LHCN-M2 (cell line): ENCODE results near the gene ZNF268. TPM values are rescaled to one million over a fixed set of nuclear protein-coding genes. Genes with fewer than 3 reads are reported as not detected.
"Not testable (repeated sequence)": the region's sequence is repeated elsewhere in the genome, so short reads cannot be mapped to it uniquely, and the experiment has no call there.

Source experiments
- DNase-seq: peaks from one replicate; pipeline ENCODE4 v3.0.0-alpha.2; 2012; ENCODE audit warnings: low read depth
- total RNA-seq: library from RNA; depleted of rRNA; stranded (reverse); fragments of >200 nt; gene quantifications from 2 replicates; pipeline ENCODE4 v1.2.3, GENCODE V29; 2014; rRNA removed

ZNF268 gene
- total RNA-seq, 1 experiment from 2014 or later, result 19.3 TPM

DNA sequence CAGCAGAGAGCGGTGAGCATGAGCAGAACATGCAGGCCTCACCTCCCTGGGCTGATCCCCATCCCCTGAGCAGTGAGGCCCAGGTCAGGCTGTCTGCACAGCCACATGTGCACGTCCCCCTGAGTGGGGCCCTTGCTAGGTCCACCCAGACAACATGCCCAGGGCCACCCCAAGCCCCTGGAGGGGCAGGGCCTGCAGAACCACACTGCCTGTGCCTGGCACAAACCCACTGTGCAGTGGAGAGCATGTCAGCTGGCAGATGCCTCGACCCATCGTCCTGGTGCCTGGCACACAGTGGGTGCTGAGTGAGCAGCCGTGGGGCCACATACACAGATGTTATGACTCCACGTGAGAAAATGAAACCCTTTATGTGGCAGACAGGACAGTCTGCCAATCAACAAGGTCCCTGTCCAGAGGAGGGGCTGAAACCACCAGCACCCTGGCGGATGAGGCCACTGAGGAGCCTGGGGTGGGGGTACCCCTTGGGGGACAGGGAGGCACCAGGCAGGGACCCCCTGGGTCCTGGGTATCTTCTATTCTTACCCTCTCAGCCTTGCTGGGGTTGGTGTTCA is 46.1 kb downstream of the ZNF268 start:
- DNase-seq, result no peak

DNA sequence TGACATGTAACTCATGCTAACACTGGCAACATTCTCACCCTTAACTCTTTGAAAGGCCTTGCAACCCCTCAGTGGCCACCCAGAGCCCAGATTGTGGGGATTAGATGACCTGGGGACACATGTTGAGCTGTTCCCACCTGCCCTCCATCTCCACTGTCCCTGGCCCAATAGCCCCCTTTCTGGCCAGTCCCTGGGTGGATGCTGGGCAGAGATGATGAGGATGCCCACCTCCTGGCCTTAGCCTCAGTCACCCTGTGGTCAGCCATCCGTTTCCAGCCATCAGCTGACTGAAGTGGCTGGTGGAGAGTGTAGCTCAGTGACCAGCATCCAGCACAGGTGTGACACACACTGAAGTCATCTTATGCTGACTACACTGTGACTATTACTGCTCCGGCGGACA is 49.7 kb downstream of the ZNF268 start:
- no peak for DNase-seq

DNA sequence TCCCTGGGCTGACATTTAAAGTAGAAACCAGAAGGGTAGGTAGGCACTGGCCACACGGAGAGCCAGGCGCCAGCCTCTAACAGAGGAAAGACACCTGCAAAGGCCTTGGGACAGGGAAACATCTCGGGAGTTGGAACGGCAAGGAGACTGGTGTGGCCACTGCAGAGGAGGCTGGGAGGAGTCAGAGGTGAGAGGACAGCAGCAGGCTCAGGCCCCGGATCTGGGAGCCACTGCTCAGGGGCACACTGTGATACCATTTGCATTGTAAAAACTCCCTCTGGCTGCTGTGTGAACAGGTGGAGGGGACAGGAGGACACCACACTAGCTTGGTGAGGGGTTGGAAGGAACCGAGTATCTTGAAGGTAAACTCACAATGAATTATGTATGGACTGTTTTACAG is 51.7 kb downstream of the ZNF268 start:
- no peak for DNase-seq

DNA sequence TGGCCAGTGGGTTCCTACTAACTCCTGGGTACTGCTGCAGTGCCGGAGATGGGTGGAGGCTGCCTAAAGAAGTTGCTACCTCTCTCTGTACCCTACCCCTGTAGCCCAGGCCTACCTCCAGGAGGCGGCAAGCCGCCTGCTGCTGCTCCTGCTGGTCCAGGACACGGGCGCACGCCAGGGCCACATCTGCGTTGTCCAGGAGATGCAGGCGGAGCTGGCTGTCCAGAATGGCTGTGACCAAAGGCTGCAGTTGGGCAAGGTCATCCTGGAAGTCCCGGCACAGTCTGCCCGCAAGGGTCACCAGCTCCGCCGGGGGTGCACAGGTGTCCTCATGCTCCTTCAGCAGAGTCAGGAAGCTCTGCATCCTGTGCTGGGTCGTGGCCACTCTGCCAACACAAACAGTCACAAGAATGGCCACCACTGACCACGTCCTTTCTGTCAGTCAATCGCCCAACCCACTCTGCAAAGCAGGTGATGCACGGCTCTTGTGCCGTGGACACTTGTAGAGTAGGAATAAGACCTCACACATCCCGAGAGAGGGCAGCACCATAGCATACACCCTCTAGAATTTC is 52.8 kb downstream of the ZNF268 start:
- no peak for DNase-seq

DNA sequence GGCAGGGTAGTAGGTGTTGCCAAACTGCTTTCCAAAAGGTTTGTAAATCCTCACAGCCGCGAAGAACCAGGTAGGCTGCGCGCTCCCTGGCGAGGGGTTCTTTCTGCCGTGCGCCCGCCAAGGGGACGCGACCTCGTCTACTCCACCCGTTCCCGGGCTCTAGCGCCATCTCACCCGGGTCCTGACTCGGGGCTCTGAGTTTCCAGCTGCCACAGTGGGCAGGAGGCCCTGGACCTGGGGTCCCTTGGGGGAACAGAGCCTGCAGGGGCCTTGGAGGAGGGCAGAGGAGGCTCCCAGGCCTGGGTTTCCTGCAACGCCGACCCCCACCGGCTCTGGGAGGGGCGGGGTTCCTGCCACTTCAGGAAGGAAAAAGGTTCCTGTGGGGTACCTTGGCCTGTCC is 53.7 kb downstream of the ZNF268 start:
- no peak for DNase-seq

DNA sequence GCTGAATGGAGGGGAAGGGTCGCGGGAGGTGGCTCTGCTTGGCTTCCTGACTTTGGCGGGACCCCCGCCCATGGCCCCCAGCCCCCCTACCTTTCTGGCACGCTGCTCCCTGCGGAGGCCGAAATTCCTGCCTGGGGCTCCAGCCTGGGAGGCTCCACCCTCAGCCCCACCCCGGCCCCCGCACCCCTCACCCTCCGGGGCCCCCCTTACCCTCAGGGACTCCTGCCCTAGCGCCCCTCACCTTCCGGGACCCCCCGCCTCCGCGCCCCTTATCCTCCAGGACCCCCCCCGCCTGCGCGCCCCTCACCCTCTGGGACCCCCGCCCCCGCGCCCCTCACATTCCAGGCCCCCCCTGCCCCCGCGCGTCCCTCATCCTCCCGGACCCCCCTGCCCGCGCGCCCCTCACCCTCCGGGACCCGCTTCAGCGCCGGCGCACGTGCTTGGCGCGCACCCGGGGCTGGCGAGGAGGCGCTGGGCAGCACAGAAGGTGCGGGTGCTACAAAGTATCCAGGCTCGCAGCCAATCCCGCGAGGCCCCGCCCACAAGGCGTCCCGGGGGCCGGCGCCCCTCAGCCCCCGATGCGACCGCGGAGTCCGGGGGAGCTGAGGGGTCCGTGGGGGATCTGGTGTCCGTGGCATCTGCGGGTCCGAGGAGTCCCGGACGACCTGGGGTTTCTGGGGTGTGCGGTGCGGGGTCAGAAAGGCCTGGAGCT is 54.3 kb downstream of the ZNF268 start, which contains the start of gene ANHX:
Gene ANHX, minus strand, starts transcription at position 477 of the 712 bp plus-strand sequence. CDS start 1,521 bp downstream, outside the sequence.
- no peak for DNase-seq

DNA sequence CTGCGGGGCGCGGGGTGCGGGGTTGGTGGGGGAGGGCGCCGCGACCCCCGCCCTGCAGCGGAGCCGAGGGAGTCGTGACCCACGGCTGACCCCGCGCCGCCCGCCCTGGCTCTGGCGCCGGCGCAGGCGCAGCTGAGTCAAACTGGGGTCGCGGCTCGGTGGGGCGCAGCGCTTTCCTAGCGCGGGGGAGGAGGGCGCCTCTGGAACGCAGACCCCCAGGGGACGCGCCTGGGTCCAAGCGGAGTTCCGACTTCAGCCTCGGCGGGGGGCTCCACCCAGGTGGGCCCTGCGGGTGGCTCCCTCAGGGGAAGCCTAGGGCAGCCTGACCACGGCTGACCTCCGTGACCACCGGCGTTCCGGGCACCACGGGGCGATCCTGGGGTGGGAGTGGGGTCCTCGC is 54.8 kb downstream of the ZNF268 start:
- no peak for DNase-seq

DNA sequence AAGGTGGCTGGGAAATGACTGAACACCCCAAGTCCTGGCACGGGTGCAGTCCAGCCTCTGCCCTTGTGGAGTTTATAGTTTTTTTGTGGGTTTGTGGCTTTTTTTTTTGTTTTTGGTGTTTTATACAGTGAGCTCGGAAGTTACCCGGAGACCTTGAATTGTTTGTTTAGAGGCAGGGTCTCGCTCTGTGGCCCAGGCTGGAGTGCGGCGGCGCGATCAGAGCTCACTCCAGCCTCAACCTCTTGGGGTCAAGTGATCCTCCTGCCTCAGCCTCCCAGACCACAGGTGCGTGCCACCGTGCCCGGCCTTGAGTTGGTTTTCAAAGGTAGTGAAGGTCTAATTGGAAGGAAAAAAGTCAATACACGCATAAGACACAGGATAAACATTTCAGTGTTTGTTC is 55.3 kb downstream of the ZNF268 start:
- no peak for DNase-seq

DNA sequence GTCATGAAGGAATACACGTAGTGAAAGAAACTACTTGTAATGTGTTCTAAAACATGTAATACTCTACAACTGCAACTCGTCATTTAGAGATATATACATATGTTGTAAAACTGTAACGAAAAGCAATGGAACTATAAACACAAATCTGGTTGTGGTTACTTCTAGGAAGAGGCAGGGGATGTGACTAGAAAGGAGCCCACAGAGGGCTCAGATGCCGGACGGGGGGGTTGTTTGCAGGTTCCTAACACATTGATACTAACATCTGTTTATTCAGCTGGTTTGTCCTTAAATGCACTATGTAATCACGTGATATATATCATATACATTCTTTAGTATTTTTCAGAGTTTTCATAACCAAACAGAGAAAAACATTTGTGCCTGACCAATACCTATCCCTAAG is 70.4 kb downstream of the ZNF268 start:
- no peak for DNase-seq

DNA sequence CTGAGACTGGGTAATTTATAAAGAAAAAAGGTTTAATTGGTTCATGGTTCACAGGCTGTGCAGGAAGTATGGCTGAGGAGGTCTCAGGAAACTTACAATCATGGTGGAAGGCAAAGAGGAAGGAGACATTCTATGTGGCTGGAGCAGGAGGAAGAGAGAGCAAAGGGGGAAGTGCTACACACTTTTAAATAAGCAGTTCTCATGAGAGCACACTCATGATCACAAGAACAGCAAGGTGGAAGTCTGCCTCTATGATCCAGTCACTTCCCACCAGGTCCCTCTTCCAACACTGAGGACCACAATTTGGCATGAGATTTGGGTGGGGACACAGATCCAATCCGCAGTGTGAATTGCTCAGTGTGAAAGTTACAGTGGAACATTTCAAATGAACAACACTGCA is 74.5 kb downstream of the ZNF268 start:
- DNase-seq, result not testable (repeated sequence)

DNA sequence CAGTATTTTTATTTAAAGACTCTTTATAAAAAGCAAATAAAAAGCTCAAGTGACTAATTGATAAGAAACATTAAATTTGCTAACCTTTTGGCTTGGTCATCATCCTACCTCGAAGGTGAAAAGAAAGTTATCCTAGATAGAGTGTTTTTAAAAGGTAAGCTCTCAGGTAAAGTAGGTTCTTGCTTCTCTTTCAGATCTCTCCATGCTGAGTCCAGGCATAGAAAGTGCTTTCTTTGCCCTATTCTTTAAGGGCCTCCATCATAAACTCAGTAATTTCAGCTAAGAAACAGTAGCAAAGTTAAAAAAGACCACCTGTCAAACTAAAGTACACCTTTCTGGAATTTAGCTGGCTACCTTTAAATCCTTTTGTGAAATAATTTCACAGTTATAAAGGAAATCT is 75.0 kb downstream of the ZNF268 start:
- DNase-seq, result no peak

DNA sequence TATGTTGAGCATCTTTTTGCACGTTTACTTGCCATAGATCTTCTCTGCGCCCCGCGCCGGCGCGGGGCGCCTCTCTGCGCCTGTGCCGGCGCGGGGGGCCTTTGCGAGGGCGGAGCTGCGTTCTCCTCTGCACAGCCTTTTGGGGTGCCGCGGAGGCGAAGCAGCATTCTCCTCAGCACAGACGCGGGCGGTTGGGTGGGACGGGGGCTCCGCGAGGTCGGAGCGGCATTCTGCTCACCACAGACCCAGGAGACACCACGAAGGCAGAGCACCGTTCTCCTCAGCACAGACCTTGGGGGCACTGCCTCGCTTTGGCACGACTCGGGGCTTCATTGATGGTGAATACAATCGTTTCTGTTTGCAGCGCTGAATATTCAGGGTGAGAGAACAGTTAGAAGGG is 82.9 kb downstream of the ZNF268 start:
- no peak for DNase-seq

Other genes starting within 250 kb of the ZNF268 start
- gene ZNF605, start 225.2 kb upstream of the ZNF268 start, total RNA-seq, result 4.6 and 10.0 TPM in 2 replicates
- gene ZNF26, start 195.1 kb upstream of the ZNF268 start, total RNA-seq, result 16.2 and 16.3 TPM in 2 replicates
- gene ZNF84, start 144.0 kb upstream of the ZNF268 start, total RNA-seq, result 21.8 and 27.7 TPM in 2 replicates
- 11.7 and 14.4 TPM in 2 replicates for gene ZNF140, start 100.6 kb upstream of the ZNF268 start, total RNA-seq
- 1.0 and 1.2 TPM in 2 replicates for gene ZNF891, start 51.2 kb upstream of the ZNF268 start, total RNA-seq
- gene ZNF10, start 50.9 kb upstream of the ZNF268 start, total RNA-seq, result 7.2 and 8.1 TPM in 2 replicates
- gene ANHX, start 54.4 kb downstream of the ZNF268 start, total RNA-seq, result not detected in 2 replicates